D721Med (cell line): Measurements from ENCODE around the gene ZFPM1.

ENCODE experiments used
- DNase-seq: peaks from one replicate; pipeline ENCODE4 v3.0.0; 2011; ENCODE audit warnings: low spot score; ENCODE audit not compliant: insufficient read length
- FAIRE-seq: peaks from 2 replicates; lab custom pipeline; 2011; peaks lifted over from hg19 to GRCh38; lab: Jason Lieb, UNC
- TF ChIP-seq, protein P1 (sequence below): IDR thresholded peaks from 2 replicates; pipeline ENCODE4 v1.5.1; 2012; ENCODE audit warnings: mild to moderate bottlenecking, control low read depth; ENCODE audit not compliant: insufficient read depth; ENCODE audit errors: missing control alignments

Gene ZFPM1

GRCh38 chr16:88533381-88533917, 80.4 kb downstream of the ZFPM1 start:
- FAIRE-seq = no peak
- no peak for DNase-seq
- TF ChIP-seq, protein P1, sequence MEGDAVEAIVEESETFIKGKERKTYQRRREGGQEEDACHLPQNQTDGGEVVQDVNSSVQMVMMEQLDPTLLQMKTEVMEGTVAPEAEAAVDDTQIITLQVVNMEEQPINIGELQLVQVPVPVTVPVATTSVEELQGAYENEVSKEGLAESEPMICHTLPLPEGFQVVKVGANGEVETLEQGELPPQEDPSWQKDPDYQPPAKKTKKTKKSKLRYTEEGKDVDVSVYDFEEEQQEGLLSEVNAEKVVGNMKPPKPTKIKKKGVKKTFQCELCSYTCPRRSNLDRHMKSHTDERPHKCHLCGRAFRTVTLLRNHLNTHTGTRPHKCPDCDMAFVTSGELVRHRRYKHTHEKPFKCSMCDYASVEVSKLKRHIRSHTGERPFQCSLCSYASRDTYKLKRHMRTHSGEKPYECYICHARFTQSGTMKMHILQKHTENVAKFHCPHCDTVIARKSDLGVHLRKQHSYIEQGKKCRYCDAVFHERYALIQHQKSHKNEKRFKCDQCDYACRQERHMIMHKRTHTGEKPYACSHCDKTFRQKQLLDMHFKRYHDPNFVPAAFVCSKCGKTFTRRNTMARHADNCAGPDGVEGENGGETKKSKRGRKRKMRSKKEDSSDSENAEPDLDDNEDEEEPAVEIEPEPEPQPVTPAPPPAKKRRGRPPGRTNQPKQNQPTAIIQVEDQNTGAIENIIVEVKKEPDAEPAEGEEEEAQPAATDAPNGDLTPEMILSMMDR = no peak

GRCh38 chr16:88533932-88534637, 81.0 kb downstream of the ZFPM1 start:
- FAIRE-seq (no peak), DNase-seq (peak; percentile 66)
- TF ChIP-seq, protein P1 = no peak

DNA sequence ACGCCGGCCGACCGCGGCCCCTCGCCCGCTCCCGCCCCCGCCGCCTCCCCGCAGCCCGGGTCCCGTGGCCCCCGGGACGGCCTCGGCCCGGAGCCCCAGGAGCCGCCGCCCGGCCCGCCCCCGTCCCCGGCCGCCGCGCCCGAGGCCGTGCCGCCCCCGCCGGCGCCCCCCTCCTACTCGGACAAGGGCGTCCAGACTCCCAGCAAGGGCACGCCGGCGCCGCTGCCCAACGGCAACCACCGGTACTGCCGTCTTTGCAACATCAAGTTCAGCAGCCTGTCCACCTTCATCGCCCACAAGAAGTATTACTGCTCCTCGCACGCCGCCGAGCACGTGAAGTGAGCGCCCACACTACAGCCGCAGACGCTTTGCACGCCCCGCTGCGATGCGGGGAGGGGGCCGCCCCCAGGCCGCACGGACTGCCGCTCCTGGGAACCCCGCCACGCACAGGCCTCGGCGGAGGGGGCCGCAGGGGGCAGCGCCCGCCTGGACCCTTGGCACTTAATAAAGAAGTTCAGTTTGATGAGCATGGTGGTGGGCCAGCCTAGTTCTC, 81.6 kb downstream of the ZFPM1 start:
- FAIRE-seq = no peak
- TF ChIP-seq, protein P1 = no peak
- DNase-seq = no peak

DNA sequence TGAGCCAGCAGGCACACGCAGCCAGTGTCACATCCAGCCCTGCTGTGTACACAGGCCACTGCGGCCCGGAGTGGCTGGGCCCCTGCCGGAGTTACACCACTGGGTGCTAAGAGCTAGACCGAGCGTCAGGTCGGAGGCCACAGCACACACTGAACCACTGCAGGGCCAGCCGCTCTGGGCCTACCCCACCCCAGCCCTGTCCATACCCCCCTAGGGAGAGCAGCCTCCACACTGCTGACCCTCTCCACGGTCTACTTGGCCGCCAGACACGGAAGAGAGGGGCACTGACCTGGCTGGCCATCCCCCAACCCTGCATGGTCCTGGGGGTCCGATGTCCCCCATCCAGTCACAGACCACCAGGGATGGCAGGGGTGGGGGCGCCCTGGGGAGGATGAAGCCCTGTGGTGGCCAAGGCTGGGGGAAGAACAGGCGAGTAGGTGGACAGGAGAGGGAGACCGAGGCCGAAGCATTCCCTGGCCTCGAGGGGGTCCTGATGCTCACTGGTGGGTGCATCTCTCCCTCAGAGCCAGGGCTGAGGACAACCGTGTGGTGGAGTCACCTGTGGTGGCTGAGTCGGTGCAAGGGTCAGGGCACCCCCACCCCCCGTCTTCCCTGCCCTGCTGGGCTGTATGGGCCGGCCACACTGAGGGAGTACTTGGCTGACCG, 82.2 kb downstream of the ZFPM1 start:
- TF ChIP-seq, protein P1 = no peak
- DNase-seq (no peak), FAIRE-seq (no peak)

DNA sequence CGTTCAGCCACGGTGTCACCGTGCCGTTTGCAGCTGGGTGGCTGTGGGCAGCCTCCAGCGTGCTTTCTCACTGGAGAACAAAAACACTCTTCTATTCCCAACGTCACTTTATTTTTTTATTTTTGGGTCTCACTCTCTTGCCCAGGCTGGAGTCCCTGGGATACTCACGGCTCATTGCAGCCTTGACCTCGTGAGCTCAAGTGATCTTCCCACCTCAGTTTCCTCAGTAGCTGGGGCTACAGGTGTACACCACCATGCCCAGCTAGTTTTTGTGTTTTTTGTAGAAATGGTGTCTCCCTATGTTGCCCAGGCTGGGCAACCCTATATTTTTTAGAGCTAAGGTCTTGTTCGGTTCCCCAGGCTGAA, 82.8 kb downstream of the ZFPM1 start:
- DNase-seq (no peak), FAIRE-seq (no peak)
- TF ChIP-seq, protein P1 = no peak

DNA sequence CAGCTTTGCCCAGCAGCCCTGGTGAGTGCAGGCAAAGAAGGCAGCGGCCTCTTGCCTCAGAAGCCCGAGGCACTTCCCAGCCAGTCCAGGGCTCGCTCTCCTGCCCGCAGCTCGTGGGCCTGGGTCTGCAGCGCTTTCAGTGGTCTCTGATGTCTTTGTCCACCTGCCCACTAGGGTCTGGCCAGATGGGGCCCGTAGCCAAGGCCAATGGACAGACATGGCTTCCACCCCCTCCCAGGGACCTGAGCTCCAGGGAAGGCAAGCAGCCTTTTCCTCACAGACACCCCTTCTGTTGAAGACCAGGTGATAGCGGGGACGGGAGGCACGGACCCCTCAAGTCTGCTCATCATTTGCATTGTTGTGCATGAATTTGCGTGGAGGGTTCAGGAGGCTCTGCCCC, 83.4 kb downstream of the ZFPM1 start:
- TF ChIP-seq, protein P1 = no peak
- no peak for FAIRE-seq

More for the DNA sequence above, 83.4 kb downstream of the ZFPM1 start:
- DNase-seq = no peak
